WTC11 (cell line): Measurements from ENCODE around the gene EEF1E1. TPM values are rescaled to one million over a fixed set of nuclear protein-coding genes. Genes with fewer than 3 reads are reported as not detected.

Experiments
- ATAC-seq: fragments of 200-7000 bp; cut with Tn5 transposase; 2 replicates; pipeline ENCODE4 v1.10.0; 2021; ENCODE audit warnings: mild to moderate bottlenecking, moderate library complexity
- CTCF ChIA-PET: fragments of 300-600 bp; sonication (Branson Sonifier 250); formaldehyde crosslinking; loops from one replicate; lab custom pipeline; 2021; ENCODE audit warnings: antibody characterized with exemption; lab: Charles Lee
- POLR2A ChIA-PET: fragments of 350-600 bp; sonication (Branson Sonifier 250); formaldehyde crosslinking; loops from one replicate; lab custom pipeline; 2021; ENCODE audit warnings: antibody characterized with exemption; lab: Charles Lee
- DNase-seq: peaks from one replicate; pipeline ENCODE4 v3.0.0; 2021; ENCODE audit warnings: low spot score
- H3K27ac Mint-ChIP-seq: 2 replicates; pipeline ENCODE4 v1.8.0; 2021; ENCODE audit warnings: mixed read lengths
- H3K27me3 Mint-ChIP-seq: 2 replicates; pipeline ENCODE4 v1.8.0; 2021; ENCODE audit warnings: low read depth, mild to moderate bottlenecking, moderate library complexity, mixed read lengths
- H3K36me3 Mint-ChIP-seq: 2 replicates; pipeline ENCODE4 v1.8.0; 2021; ENCODE audit warnings: mixed read lengths
- H3K4me1 Mint-ChIP-seq: 2 replicates; pipeline ENCODE4 v1.8.0; 2022; ENCODE audit warnings: mixed read lengths
- H3K4me3 Mint-ChIP-seq: 2 replicates; pipeline ENCODE4 v1.8.0; 2021; ENCODE audit warnings: mild to moderate bottlenecking, moderate library complexity, mixed read lengths
- H3K9me3 Mint-ChIP-seq: 2 replicates; pipeline ENCODE4 v1.8.0; 2021; ENCODE audit warnings: mixed read lengths
- ARID4B ChIP-seq: sonication (generic); formaldehyde crosslinking; IDR thresholded peaks from 2 replicates; pipeline ENCODE4 v1.8.0; 2023; ENCODE audit warnings: missing genetic modification reagents, mild to moderate bottlenecking, borderline replicate concordance
- CBFB ChIP-seq: sonication (generic); formaldehyde crosslinking; IDR thresholded peaks from 2 replicates; pipeline ENCODE4 v1.8.1; 2022; ENCODE audit warnings: mild to moderate bottlenecking, low read depth, missing genetic modification reagents
- CREM ChIP-seq: sonication (generic); formaldehyde crosslinking; IDR thresholded peaks from 2 replicates; pipeline ENCODE4 v1.8.1; 2022; ENCODE audit warnings: mild to moderate bottlenecking, missing genetic modification reagents, moderate library complexity
- E2F5 ChIP-seq: sonication (generic); formaldehyde crosslinking; IDR thresholded peaks from 2 replicates; pipeline ENCODE4 v1.8.1; 2022; ENCODE audit warnings: mild to moderate bottlenecking, moderate library complexity, missing genetic modification reagents
- ELF4 ChIP-seq: sonication (generic); formaldehyde crosslinking; IDR thresholded peaks from 2 replicates; pipeline ENCODE4 v1.8.1; 2022; ENCODE audit warnings: low read depth, mild to moderate bottlenecking, moderate library complexity, missing genetic modification reagents
- ETV6 ChIP-seq: sonication (generic); formaldehyde crosslinking; IDR thresholded peaks from 2 replicates; pipeline ENCODE4 v1.8.1; 2022; ENCODE audit warnings: mild to moderate bottlenecking, missing genetic modification reagents
- FOXP4 ChIP-seq: sonication (generic); formaldehyde crosslinking; IDR thresholded peaks from 2 replicates; pipeline ENCODE4 v1.8.0; 2022; ENCODE audit warnings: mild to moderate bottlenecking, missing genetic modification reagents
- GTF2I ChIP-seq: fragments of 250-450 bp; sonication (Bioruptor Pico); conservative IDR thresholded peaks from 2 replicates; pipeline ENCODE4 v1.4.0; 2021; ENCODE audit warnings: mild to moderate bottlenecking
- HMGA2 ChIP-seq: fragments of 250-450 bp; sonication (Bioruptor Pico); IDR thresholded peaks from 2 replicates; pipeline ENCODE4 v1.4.0; 2021; ENCODE audit warnings: mild to moderate bottlenecking, moderate library complexity
- HMGXB4 ChIP-seq: sonication (generic); formaldehyde crosslinking; IDR thresholded peaks from 2 replicates; pipeline ENCODE4 v1.8.1; 2023; ENCODE audit warnings: mild to moderate bottlenecking, moderate library complexity, missing genetic modification reagents
- MXD4 ChIP-seq: fragments of 250-450 bp; sonication (Bioruptor Pico); IDR thresholded peaks from 2 replicates; pipeline ENCODE4 v1.8.0; 2021; ENCODE audit warnings: mild to moderate bottlenecking, moderate library complexity, borderline replicate concordance
- MYBL2 ChIP-seq: sonication (generic); formaldehyde crosslinking; IDR thresholded peaks from 2 replicates; pipeline ENCODE4 v1.8.1; 2023; ENCODE audit warnings: mild to moderate bottlenecking, moderate library complexity, missing genetic modification reagents
- NFYB ChIP-seq: sonication (generic); formaldehyde crosslinking; conservative IDR thresholded peaks from 2 replicates; pipeline ENCODE4 v1.8.0; 2022; ENCODE audit warnings: low read depth, missing genetic modification reagents
- RELA ChIP-seq: sonication (generic); formaldehyde crosslinking; IDR thresholded peaks from 2 replicates; pipeline ENCODE4 v1.8.1; 2022; ENCODE audit warnings: missing genetic modification reagents, mild to moderate bottlenecking, borderline replicate concordance
- RORB ChIP-seq: fragments of 250-450 bp; sonication (Bioruptor Pico); IDR thresholded peaks from 2 replicates; pipeline ENCODE4 v1.9.0; 2021; ENCODE audit warnings: mild to moderate bottlenecking
- SP1 ChIP-seq: sonication (generic); formaldehyde crosslinking; conservative IDR thresholded peaks from 2 replicates; pipeline ENCODE4 v1.8.1; 2022; ENCODE audit warnings: missing genetic modification reagents
- TCF7 ChIP-seq: sonication (generic); formaldehyde crosslinking; IDR thresholded peaks from 2 replicates; pipeline ENCODE4 v1.8.0; 2022; ENCODE audit warnings: mild to moderate bottlenecking, low read depth, missing genetic modification reagents, moderate library complexity
- TP53 ChIP-seq: sonication (generic); formaldehyde crosslinking; IDR thresholded peaks from 2 replicates; pipeline ENCODE4 v1.8.1; 2023; ENCODE audit warnings: mild to moderate bottlenecking, missing genetic modification reagents
- ZBTB21 ChIP-seq: sonication (generic); formaldehyde crosslinking; IDR thresholded peaks from 2 replicates; pipeline ENCODE4 v1.8.1; 2023; ENCODE audit warnings: mild to moderate bottlenecking, missing genetic modification reagents, borderline replicate concordance
- ZNF121 ChIP-seq: sonication (generic); formaldehyde crosslinking; IDR thresholded peaks from 2 replicates; pipeline ENCODE4 v1.8.0; 2023; ENCODE audit warnings: missing genetic modification reagents
- ZNF138 ChIP-seq: sonication (generic); formaldehyde crosslinking; conservative IDR thresholded peaks from 2 replicates; pipeline ENCODE4 v1.8.1; 2022; ENCODE audit warnings: mild to moderate bottlenecking, moderate library complexity, missing genetic modification reagents
- ZNF219 ChIP-seq: sonication (generic); formaldehyde crosslinking; IDR thresholded peaks from 2 replicates; pipeline ENCODE4 v1.8.0; 2023; ENCODE audit warnings: missing genetic modification reagents, mild to moderate bottlenecking, borderline replicate concordance
- ZNF263 ChIP-seq: sonication (generic); formaldehyde crosslinking; IDR thresholded peaks from 2 replicates; pipeline ENCODE4 v1.8.1; 2022; ENCODE audit warnings: low read depth, mild to moderate bottlenecking, moderate library complexity, missing genetic modification reagents
- ZNF425 ChIP-seq: fragments of 250-450 bp; sonication (Bioruptor Pico); conservative IDR thresholded peaks from 2 replicates; pipeline ENCODE4 v1.9.0; 2021; ENCODE audit warnings: mild to moderate bottlenecking
- ZNF512 ChIP-seq: sonication (generic); formaldehyde crosslinking; IDR thresholded peaks from 2 replicates; pipeline ENCODE4 v1.8.1; 2022; ENCODE audit warnings: missing genetic modification reagents, borderline replicate concordance
- total RNA-seq: library from RNA; stranded (reverse); gene quantifications from 3 replicates; pipeline ENCODE4 v1.2.3, GENCODE V29; 2021

Gene EEF1E1
- total RNA-seq, 1 experiment from 2014 or later = 89.2 TPM

- no peak for TF ChIP-seq ZBTB21 (CRISPR knock-in tag)
- TF ChIP-seq ZNF263 (CRISPR knock-in tag) = no peak
- no peak for TF ChIP-seq HMGXB4 (CRISPR knock-in tag)
- TF ChIP-seq FOXP4 (CRISPR knock-in tag) = no peak
- TF ChIP-seq RELA (CRISPR knock-in tag) = no peak
- no peak for TF ChIP-seq ZNF512 (CRISPR knock-in tag)
- TF ChIP-seq ZNF121 (CRISPR knock-in tag) = no peak
- TF ChIP-seq HMGA2 (CRISPR knock-in tag) = no peak
These were observed 44.6 kb downstream of the EEF1E1 start (continued) for GRCh38 chr6:8057793-8058192.

- Mint-ChIP-seq H3K27me3 (no peaks in the 10 kb centered on the region), H3K9me3 (peaks cover 2% of the 10 kb centered on the region), H3K27ac (no peak overlapping the region), H3K4me1 (no peaks in the 10 kb centered on the region), H3K36me3 (peaks cover 27% of the 10 kb centered on the region), H3K4me3 (no peak overlapping the region)
- CTCF ChIA-PET = no interaction called here
- ATAC-seq (no peak), DNase-seq (no peak)
- POLR2A ChIA-PET = no interaction called here
- no peak for TF ChIP-seq ZNF425 (CRISPR knock-in tag)
- no peak for TF ChIP-seq SP1
- no peak for TF ChIP-seq MXD4
- no peak for TF ChIP-seq CREM
- TF ChIP-seq ETV6 (CRISPR knock-in tag) = no peak
- TF ChIP-seq E2F5 = no peak
- no peak for TF ChIP-seq ARID4B (CRISPR knock-in tag)
- no peak for TF ChIP-seq GTF2I (CRISPR knock-in tag)
- no peak for TF ChIP-seq NFYB (CRISPR knock-in tag)
- TF ChIP-seq TP53 = no peak
- TF ChIP-seq RORB (CRISPR knock-in tag) = no peak
- no peak for TF ChIP-seq ZNF138
- TF ChIP-seq TCF7 (CRISPR knock-in tag) = no peak
- TF ChIP-seq ELF4 (CRISPR knock-in tag) = no peak
- no peak for TF ChIP-seq MYBL2 (CRISPR knock-in tag)
- TF ChIP-seq CBFB (CRISPR knock-in tag) = no peak
- TF ChIP-seq ZNF219 (CRISPR knock-in tag) = no peak
These were observed 45.1 kb downstream of the EEF1E1 start for GRCh38 chr6:8057263-8057662.
